GM18526 (cell line): ENCODE results near the gene SUSD3.

Source experiments
- POLR2A ChIP-seq: IDR thresholded peaks from 3 replicates; pipeline ENCODE4 v1.6.1; 2011; ENCODE audit not compliant: insufficient read length; ENCODE audit errors: extremely low read depth

Gene SUSD3

GRCh38 chr9:93024986-93025630, 33.4 kb upstream of the SUSD3 start:
- TF ChIP-seq POLR2A = no peak

GRCh38 chr9:93025736-93026135, 32.8 kb upstream of the SUSD3 start:
- no peak for TF ChIP-seq POLR2A

GRCh38 chr9:93026640-93027039, 31.9 kb upstream of the SUSD3 start:
- TF ChIP-seq POLR2A = no peak

- TF ChIP-seq POLR2A = no peak
Observed at GRCh38 chr9:93027750-93028149, 30.8 kb upstream of the SUSD3 start.

GRCh38 chr9:93028448-93029006, 30.0 kb upstream of the SUSD3 start:
- no peak for TF ChIP-seq POLR2A

- no peak for TF ChIP-seq POLR2A
Observed at GRCh38 chr9:93030642-93031628, 27.6 kb upstream of the SUSD3 start.

- no peak for TF ChIP-seq POLR2A
Observed at GRCh38 chr9:93031629-93032430, 26.7 kb upstream of the SUSD3 start.

GRCh38 chr9:93032545-93032944, 26.0 kb upstream of the SUSD3 start:
- TF ChIP-seq POLR2A = no peak

GRCh38 chr9:93033531-93033930, 25.0 kb upstream of the SUSD3 start:
- no peak for TF ChIP-seq POLR2A

- TF ChIP-seq POLR2A = no peak
Observed at GRCh38 chr9:93035106-93035660, 23.3 kb upstream of the SUSD3 start.

- no peak for TF ChIP-seq POLR2A
Observed at GRCh38 chr9:93035821-93036351, 22.6 kb upstream of the SUSD3 start.

- TF ChIP-seq POLR2A = no peak
Observed at GRCh38 chr9:93036887-93037475, 21.5 kb upstream of the SUSD3 start.

- no peak for TF ChIP-seq POLR2A
Observed at GRCh38 chr9:93037476-93037971, 21.0 kb upstream of the SUSD3 start.

GRCh38 chr9:93038918-93039317, 19.6 kb upstream of the SUSD3 start:
- TF ChIP-seq POLR2A = no peak

- no peak for TF ChIP-seq POLR2A
Observed at GRCh38 chr9:93039456-93039855, 19.0 kb upstream of the SUSD3 start.

- no peak for TF ChIP-seq POLR2A
Observed at GRCh38 chr9:93039976-93040375, 18.5 kb upstream of the SUSD3 start.
